ENCODE results near the gene NDUFA8.

The NDUFA8 gene

GRCh38 chr9:122097679-122098315, 61.8 kb downstream of the NDUFA8 start:
- no peak for DNase-seq

GRCh38 chr9:122096620-122097415, 62.8 kb downstream of the NDUFA8 start:
- no peak for DNase-seq

DNA sequence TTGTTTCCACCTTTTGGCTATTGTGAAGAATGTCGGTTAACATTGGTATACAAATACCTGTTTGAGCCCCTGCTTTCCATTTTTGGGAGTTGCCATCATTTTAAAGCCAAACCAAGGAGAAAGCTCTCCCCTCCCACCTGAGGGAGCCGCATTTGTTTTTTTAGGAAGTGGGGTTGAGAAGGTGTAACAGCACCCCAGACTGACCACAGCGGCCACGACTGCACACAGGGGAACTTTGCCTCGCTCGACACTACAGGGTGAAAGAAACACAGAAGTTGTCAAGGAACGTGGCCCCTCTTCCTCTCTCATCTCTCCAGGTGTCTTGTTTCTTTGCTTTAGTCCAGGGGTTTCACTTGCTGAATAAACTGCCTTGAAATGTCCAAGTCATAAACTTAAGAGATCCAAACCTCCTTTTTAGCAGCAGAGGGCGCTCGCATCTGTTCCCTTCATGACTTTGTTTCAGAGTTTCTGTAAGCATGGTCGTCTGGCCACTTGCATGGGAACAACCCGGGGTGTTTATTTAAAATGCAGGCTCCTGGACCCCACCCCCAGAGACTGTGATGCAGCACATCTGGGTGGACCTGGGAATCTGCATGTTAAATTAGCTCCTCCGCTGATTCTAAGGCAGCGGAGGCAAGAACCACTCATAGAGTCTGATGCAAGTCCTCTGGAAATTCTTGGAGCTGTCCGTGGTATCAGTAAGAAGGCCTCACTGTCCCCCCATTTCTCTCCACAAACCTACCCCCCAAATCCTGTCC, 64.4 kb downstream of the NDUFA8 start:
- DNase-seq = peak in 2 of 4 experiments; percentile 1 to 27

All from activated naive CD4-positive, alpha-beta T cell (primary cell).